SK-N-SH (cell line): ENCODE data around the gene EYA2. TPM values are rescaled to one million over a fixed set of nuclear protein-coding genes. Genes with fewer than 3 reads are reported as not detected.

Experiments used
- CTCF ChIA-PET: fragments of 300-600, 350-600 bp; formaldehyde crosslinking; extraction: SDS; loops from one replicate; lab custom pipeline; 2021; lab: Yijun Ruan, JAX
- POLR2A ChIA-PET: fragments of 350-600 bp; sonication (Branson Sonifier 250); formaldehyde crosslinking; extraction: SDS; loops from one replicate; lab custom pipeline; 2020; ENCODE audit warnings: antibody characterized with exemption, inconsistent platforms; lab: Yijun Ruan, JAX
- DNase-seq: peaks from one replicate; pipeline ENCODE4 v3.0.0; 2012
- H2AFZ ChIP-seq: fragments of 200-600 bp; sonication (generic); 2 replicates; pipeline ENCODE4 v1.8.1; 2016; ENCODE audit warnings: antibody characterized with exemption, mild to moderate bottlenecking, low read depth
- H3F3A ChIP-seq: fragments of 200-600 bp; sonication (generic); replicated peaks from 2 replicates; pipeline ENCODE3; 2016; ENCODE audit warnings: antibody characterized with exemption, mild to moderate bottlenecking; ENCODE audit not compliant: insufficient read depth
- H3K27ac ChIP-seq, 2 experiments: fragments of 200-500 bp in 1 of 2; fragments of 200-600 bp in 1 of 2; sonication (Bioruptor generic) in 1 of 2; sonication (generic), shearing (Covaris generic) in 1 of 2; 2 replicates each; pipeline versions ENCODE4 v1.5.1 to v1.6.1; 2014 to 2016; ENCODE audit warnings: low read depth in 2 of 2, inconsistent platforms in 1 of 2, low read length in 1 of 2, mild to moderate bottlenecking in 1 of 2, mixed read lengths in 1 of 2
- H3K27me3 ChIP-seq: fragments of 200-600 bp; sonication (generic), shearing (Covaris generic); 2 replicates; pipeline ENCODE4 v1.6.1; 2016; ENCODE audit warnings: mixed run types; ENCODE audit not compliant: insufficient read depth
- H3K36me3 ChIP-seq, 2 experiments: fragments of 200-500 bp in 1 of 2; fragments of 200-600 bp in 1 of 2; sonication (Bioruptor generic) in 1 of 2; sonication (generic) in 1 of 2; replicated peaks in 1 of 2; 2 replicates each; pipeline versions ENCODE3 to v1.5.1; 2014 to 2016; ENCODE audit warnings: low read length in 1 of 2, mild to moderate bottlenecking in 1 of 2; ENCODE audit not compliant: insufficient read depth in 2 of 2, control insufficient read depth in 1 of 2
- H3K4me1 ChIP-seq, 2 experiments: fragments of 200-500 bp in 1 of 2; fragments of 200-600 bp in 1 of 2; sonication (Bioruptor generic) in 1 of 2; sonication (generic), shearing (Covaris generic) in 1 of 2; 2 replicates each; pipeline versions ENCODE4 v1.5.1 to v1.6.1; 2014 to 2016; ENCODE audit warnings: low read depth in 1 of 2, low read length in 1 of 2, mixed run types in 1 of 2; ENCODE audit not compliant: insufficient read depth in 2 of 2, control insufficient read depth in 1 of 2
- H3K4me2 ChIP-seq: fragments of 200-600 bp; sonication (generic), shearing (Covaris generic); 2 replicates; pipeline ENCODE4 v1.6.1; 2017; ENCODE audit warnings: mixed run types
- H3K4me3 ChIP-seq, 2 experiments: fragments of 200-500 bp in 1 of 2; fragments of 200-600 bp in 1 of 2; sonication (Bioruptor generic) in 1 of 2; sonication (generic), shearing (Covaris generic) in 1 of 2; 2 replicates each; pipeline versions ENCODE4 v1.5.1 to v1.8.1; 2014 to 2016; ENCODE audit warnings: low read depth in 2 of 2, inconsistent platforms in 1 of 2, low read length in 1 of 2, mild to moderate bottlenecking in 1 of 2, mixed read lengths in 1 of 2, moderate library complexity in 1 of 2
- H3K79me2 ChIP-seq: fragments of 200-600 bp; sonication (generic); 2 replicates; pipeline ENCODE4 v1.8.1; 2017; ENCODE audit warnings: mild to moderate bottlenecking; ENCODE audit not compliant: insufficient read depth
- H3K9ac ChIP-seq: fragments of 200-600 bp; sonication (generic); 2 replicates; pipeline ENCODE4 v1.6.1; 2017; ENCODE audit warnings: mixed run types
- H3K9me2 ChIP-seq: fragments of 200-600 bp; sonication (generic); 2 replicates; pipeline ENCODE4 v1.6.1; 2017; ENCODE audit warnings: mixed run types
- H3K9me3 ChIP-seq: fragments of 200-600 bp; sonication (generic); 2 replicates; pipeline ENCODE4 v1.6.1; 2017; ENCODE audit warnings: mixed run types, mild to moderate bottlenecking, moderate library complexity
- H4K20me1 ChIP-seq: fragments of 200-600 bp; sonication (generic); 2 replicates; pipeline ENCODE4 v1.6.1; 2017; ENCODE audit warnings: mild to moderate bottlenecking, mixed run types; ENCODE audit not compliant: insufficient read depth
- CHD2 ChIP-seq: fragments of 150-350 bp; IDR thresholded peaks from 2 replicates; pipeline ENCODE4 v1.6.1; 2018; ENCODE audit warnings: low read length; ENCODE audit not compliant: partially characterized antibody
- EP300 ChIP-seq, 2 experiments: IDR thresholded peaks; 2 replicates each; pipeline versions ENCODE4 v1.4.0 to v1.6.1; 2012; ENCODE audit warnings: borderline replicate concordance in 1 of 2, low read depth in 1 of 2, low read length in 1 of 2
- EZH2phosphoT487 ChIP-seq: fragments of 200-600 bp; sonication (generic); IDR thresholded peaks from 2 replicates; pipeline ENCODE4 v1.6.1; 2017; ENCODE audit warnings: low read depth, mixed run types, mild to moderate bottlenecking, antibody characterized with exemption, moderate library complexity, borderline replicate concordance
- FOXJ3 ChIP-seq: sonication (generic); formaldehyde crosslinking; IDR thresholded peaks from 2 replicates; pipeline ENCODE4 v1.5.1; 2020; ENCODE audit warnings: mild to moderate bottlenecking, missing genetic modification reagents
- FOXM1 ChIP-seq: IDR thresholded peaks from 2 replicates; pipeline ENCODE4 v1.4.0; 2012; ENCODE audit warnings: low read depth, mild to moderate bottlenecking
- GABPA ChIP-seq: IDR thresholded peaks from 2 replicates; pipeline ENCODE4 v1.4.0; 2012; ENCODE audit warnings: low read depth, mild to moderate bottlenecking
- JUND ChIP-seq: IDR thresholded peaks from 2 replicates; pipeline ENCODE4 v1.4.0; 2012
- MEF2A ChIP-seq: IDR thresholded peaks from 2 replicates; pipeline ENCODE4 v1.4.0; 2012; ENCODE audit warnings: low read depth, borderline replicate concordance
- NFIC ChIP-seq: IDR thresholded peaks from 2 replicates; pipeline ENCODE4 v1.4.0; 2012; ENCODE audit warnings: borderline replicate concordance
- RAD21 ChIP-seq: IDR thresholded peaks from 2 replicates; pipeline ENCODE4 v1.6.1; 2012; ENCODE audit warnings: mild to moderate bottlenecking, low read length
- RCOR1 ChIP-seq: fragments of 150-350 bp; IDR thresholded peaks from 2 replicates; pipeline ENCODE4 v1.6.1; 2017; ENCODE audit warnings: antibody characterized with exemption, low read length
- WGBS: methylation state at CpG from one replicate; pipeline ENCODE4 v1.1.6; 2017; ENCODE audit warnings: low lambda C conversion rate; 5-methylcytosine and 5-hydroxymethylcytosine counted together
- polyA plus RNA-seq, 3 experiments: library from polyadenylated mRNA; depleted of rRNA; stranded (reverse); fragments of >200 nt; gene quantifications; 2 replicates each; pipeline ENCODE4 v1.2.3, GENCODE V29; 2012
- TF ChIP-seq, protein P1 (sequence below): fragments of 150-350 bp; IDR thresholded peaks from 2 replicates; pipeline ENCODE4 v1.6.1; 2016; ENCODE audit warnings: mild to moderate bottlenecking, low read depth, low read length
- TF ChIP-seq, protein P2 (sequence below): IDR thresholded peaks from 2 replicates; pipeline ENCODE4; 2012
- TF ChIP-seq, protein P3 (sequence below): IDR thresholded peaks from 2 replicates; pipeline ENCODE4 v1.4.0; 2012; ENCODE audit warnings: low read depth, borderline replicate concordance
- TF ChIP-seq, protein P4 (sequence below): IDR thresholded peaks from 2 replicates; pipeline ENCODE4 v1.4.0; 2012; ENCODE audit warnings: low read depth

EYA2 gene
- polyA plus RNA-seq, 1 of the 3 experiments (the other 2 are of a cell fraction) = 0.05 TPM

DNA sequence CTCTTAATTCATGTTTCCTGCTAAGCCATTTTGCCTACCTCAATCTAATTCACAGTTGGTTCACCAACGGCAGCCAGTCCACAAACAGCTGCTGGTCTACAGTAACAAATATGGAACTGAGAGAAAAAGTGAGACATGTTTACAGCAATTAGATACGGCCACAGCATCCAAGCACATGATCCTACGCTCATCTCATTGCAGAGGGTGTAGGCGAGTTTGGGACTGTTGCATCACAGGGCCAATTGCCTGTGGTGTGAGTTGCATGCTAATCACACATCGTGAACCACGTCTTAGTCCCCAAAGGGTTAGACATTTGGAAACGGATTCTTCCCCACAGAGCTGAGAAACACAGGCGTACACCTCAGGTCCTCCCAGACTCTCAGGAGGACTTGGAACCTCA is 166.9 kb downstream of the EYA2 start (continued):
- no peak for TF ChIP-seq EZH2phosphoT487

DNA sequence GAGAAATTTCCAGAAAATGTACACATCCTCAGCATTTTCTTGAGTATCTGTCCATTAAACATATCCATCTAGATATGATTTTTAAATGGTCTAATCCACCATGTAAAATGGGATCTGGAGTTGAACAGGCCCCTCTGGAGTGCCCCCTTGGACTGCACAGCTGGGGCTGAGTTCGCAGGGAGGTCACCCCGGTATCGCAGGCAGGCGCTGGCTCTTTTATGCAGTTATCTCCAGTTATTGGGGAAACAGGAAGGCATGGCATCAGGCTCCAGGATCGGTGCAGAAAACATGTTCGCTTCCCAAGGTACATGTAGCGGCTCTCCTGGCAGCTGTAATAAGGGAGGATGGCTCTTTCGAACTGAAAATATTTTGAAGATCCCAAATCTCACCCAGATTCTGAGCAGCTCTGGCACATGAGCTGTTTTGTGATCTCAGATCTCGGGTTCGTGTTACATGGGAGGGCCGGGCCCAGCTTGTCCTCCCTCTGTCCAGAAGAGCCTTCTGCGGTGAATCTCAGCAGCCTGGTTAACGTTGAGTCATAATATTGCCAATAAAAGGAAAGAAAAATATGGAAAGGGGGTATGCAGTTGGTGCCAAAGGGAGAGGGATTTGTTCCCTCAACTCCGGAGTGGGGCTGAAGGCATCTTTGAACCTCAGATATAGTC is 167.7 kb downstream of the EYA2 start:
- no peak overlapping the region for H3K9ac ChIP-seq
- no peak overlapping the region for H3K27ac ChIP-seq
- no peaks in the 10 kb centered on the region for H3K9me2 ChIP-seq
- no peaks in the 10 kb centered on the region; the same call in 1 of the 2 replicates for H3K27me3 ChIP-seq
- H2AFZ ChIP-seq = no peak overlapping the region
- DNase-seq = no peak
- H3F3A ChIP-seq = no peaks in the 10 kb centered on the region
- H3K4me1 ChIP-seq = no peaks in the 10 kb centered on the region; a peak in 1 of 4 replicates
- H3K4me2 ChIP-seq = no peak overlapping the region
- CTCF ChIA-PET = no interaction called here
- TF ChIP-seq JUND (no peak), RCOR1 (no peak), NFIC (no peak), CHD2 (no peak), FOXJ3 (no peak), GABPA (no peak), MEF2A (no peak), RAD21 (no peak)
- no peaks in the 10 kb centered on the region for H3K79me2 ChIP-seq
- no peak overlapping the region for H3K4me3 ChIP-seq
- no peaks in the 10 kb centered on the region for H3K36me3 ChIP-seq
- no peaks in the 10 kb centered on the region for H3K9me3 ChIP-seq
- POLR2A ChIA-PET = no interaction called here
- no peaks in the 10 kb centered on the region for H4K20me1 ChIP-seq
- WGBS = 54% methylated on average over 14 of the region's 14 CpGs

DNA sequence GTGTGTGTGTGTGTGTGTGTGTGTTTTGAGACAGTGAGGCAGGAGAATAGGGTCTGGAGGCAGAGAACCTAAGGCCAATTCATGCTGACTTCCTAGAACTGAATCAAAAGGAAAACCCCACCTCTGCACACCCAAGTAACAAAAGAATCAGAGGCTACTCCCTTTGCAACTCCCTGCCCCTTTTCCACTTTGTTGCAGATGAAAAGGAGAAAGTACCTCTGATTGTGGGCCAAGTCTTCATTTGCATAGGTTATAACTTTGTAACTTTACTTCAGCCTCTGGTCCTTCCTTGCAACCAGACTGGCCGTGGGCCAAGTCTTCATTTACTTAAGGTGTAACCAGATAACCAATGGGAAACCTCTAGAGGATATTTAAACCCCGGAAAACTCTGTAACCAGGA is 168.8 kb downstream of the EYA2 start:
- Histone ChIP-seq H3K4me1 (no peaks in the 10 kb centered on the region; a peak in 1 of 4 replicates), H3K4me2 (no peak overlapping the region), H3K36me3 (no peaks in the 10 kb centered on the region), H3K27ac (no peak overlapping the region), H3F3A (no peaks in the 10 kb centered on the region), H3K9me2 (no peaks in the 10 kb centered on the region), H3K79me2 (no peaks in the 10 kb centered on the region), H3K27me3 (no peaks in the 10 kb centered on the region; the same call in 1 of the 2 replicates), H2AFZ (no peak overlapping the region), H3K9ac (no peak overlapping the region), H3K9me3 (peaks cover 7% of the 10 kb centered on the region; the same call in 1 of the 2 replicates)
- ChIA-PET CTCF (no interaction called here), POLR2A (no interaction called here)
- WGBS = 11% methylated on average over 2 of the region's 2 CpGs
- TF ChIP-seq, protein P1, sequence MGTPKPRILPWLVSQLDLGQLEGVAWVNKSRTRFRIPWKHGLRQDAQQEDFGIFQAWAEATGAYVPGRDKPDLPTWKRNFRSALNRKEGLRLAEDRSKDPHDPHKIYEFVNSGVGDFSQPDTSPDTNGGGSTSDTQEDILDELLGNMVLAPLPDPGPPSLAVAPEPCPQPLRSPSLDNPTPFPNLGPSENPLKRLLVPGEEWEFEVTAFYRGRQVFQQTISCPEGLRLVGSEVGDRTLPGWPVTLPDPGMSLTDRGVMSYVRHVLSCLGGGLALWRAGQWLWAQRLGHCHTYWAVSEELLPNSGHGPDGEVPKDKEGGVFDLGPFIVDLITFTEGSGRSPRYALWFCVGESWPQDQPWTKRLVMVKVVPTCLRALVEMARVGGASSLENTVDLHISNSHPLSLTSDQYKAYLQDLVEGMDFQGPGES = no peak
- TF ChIP-seq, protein P2, sequence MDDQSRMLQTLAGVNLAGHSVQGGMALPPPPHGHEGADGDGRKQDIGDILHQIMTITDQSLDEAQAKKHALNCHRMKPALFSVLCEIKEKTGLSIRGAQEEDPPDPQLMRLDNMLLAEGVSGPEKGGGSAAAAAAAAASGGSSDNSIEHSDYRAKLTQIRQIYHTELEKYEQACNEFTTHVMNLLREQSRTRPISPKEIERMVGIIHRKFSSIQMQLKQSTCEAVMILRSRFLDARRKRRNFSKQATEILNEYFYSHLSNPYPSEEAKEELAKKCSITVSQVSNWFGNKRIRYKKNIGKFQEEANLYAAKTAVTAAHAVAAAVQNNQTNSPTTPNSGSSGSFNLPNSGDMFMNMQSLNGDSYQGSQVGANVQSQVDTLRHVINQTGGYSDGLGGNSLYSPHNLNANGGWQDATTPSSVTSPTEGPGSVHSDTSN = no peak
- TF ChIP-seq NFIC (no peak), FOXM1 (no peak), EP300 (IDR thresholded peaks at IDR 0.05; ENCODE audit: borderline replicate concordance in 1 of 2, low read depth in 1 of 2, low read length in 1 of 2) (no peak)
- TF ChIP-seq, protein P3, sequence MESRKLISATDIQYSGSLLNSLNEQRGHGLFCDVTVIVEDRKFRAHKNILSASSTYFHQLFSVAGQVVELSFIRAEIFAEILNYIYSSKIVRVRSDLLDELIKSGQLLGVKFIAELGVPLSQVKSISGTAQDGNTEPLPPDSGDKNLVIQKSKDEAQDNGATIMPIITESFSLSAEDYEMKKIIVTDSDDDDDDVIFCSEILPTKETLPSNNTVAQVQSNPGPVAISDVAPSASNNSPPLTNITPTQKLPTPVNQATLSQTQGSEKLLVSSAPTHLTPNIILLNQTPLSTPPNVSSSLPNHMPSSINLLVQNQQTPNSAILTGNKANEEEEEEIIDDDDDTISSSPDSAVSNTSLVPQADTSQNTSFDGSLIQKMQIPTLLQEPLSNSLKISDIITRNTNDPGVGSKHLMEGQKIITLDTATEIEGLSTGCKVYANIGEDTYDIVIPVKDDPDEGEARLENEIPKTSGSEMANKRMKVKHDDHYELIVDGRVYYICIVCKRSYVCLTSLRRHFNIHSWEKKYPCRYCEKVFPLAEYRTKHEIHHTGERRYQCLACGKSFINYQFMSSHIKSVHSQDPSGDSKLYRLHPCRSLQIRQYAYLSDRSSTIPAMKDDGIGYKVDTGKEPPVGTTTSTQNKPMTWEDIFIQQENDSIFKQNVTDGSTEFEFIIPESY = no peak
- TF ChIP-seq, protein P4, sequence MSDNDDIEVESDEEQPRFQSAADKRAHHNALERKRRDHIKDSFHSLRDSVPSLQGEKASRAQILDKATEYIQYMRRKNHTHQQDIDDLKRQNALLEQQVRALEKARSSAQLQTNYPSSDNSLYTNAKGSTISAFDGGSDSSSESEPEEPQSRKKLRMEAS = no peak
- TF ChIP-seq, all 33 proteins: peak for 0
- Histone ChIP-seq H4K20me1 (no peaks in the 10 kb centered on the region), H3K4me3 (no peak overlapping the region)
- DNase-seq = no peak
